ENCODE data around the gene PRAMEF6. TPM values are rescaled to one million over a fixed set of nuclear protein-coding genes. Genes with fewer than 3 reads are reported as not detected.
"Not testable (repeated sequence)": the region's sequence is repeated elsewhere in the genome, so short reads cannot be mapped to it uniquely, and the experiment has no call there.

The PRAMEF6 gene
- not detected for polyA plus RNA-seq (2013, experiment 1 of 2)
- not detected for polyA plus RNA-seq (2013, experiment 2 of 2)

- H3K36me3 ChIP-seq (ENCODE audit: control insufficient read depth, insufficient read depth, low read length); H3K9me3 ChIP-seq (ENCODE audit: control insufficient read depth, low read length); H3K27ac ChIP-seq (ENCODE audit: low read depth, low read length, severe bottlenecking); H3K4me3 ChIP-seq (ENCODE audit: extremely low read depth, insufficient read depth, low read length, poor library complexity, severe bottlenecking); H3K4me1 ChIP-seq (ENCODE audit: control insufficient read depth, insufficient read depth, low read length, poor library complexity, severe bottlenecking): not testable (repeated sequence)
- WGBS, 2 experiments (ENCODE audit: insufficient coverage in 2 of 2) = no CpG with 5 or more reads among the region's 4 CpGs
Measured at GRCh38 chr1:12947480-12947879, at the start of gene PRAMEF6. TSS of gene PRAMEF6 (minus strand) at chr1:12947580. CDS start at chr1:12942518, 5,062 bp downstream.

- H3K27ac ChIP-seq (ENCODE audit: low read depth, low read length, severe bottlenecking); H3K36me3 ChIP-seq (ENCODE audit: control insufficient read depth, insufficient read depth, low read length): not testable (repeated sequence)
- no CpG with 5 or more reads among the region's 5 CpGs for WGBS, 2 experiments (ENCODE audit: insufficient coverage in 2 of 2)
Measured at GRCh38 chr1:12924368-12924767, 23.0 kb downstream of the PRAMEF6 start.

GRCh38 chr1:12921749-12922148 is 25.6 kb downstream of the PRAMEF6 start:
- H3K9me3 ChIP-seq (ENCODE audit: control insufficient read depth, low read length); H3K27ac ChIP-seq (ENCODE audit: low read depth, low read length, severe bottlenecking); H3K36me3 ChIP-seq (ENCODE audit: control insufficient read depth, insufficient read depth, low read length); H3K4me3 ChIP-seq (ENCODE audit: extremely low read depth, insufficient read depth, low read length, poor library complexity, severe bottlenecking); H3K4me1 ChIP-seq (ENCODE audit: control insufficient read depth, insufficient read depth, low read length, poor library complexity, severe bottlenecking): not testable (repeated sequence)
- no CpG with 5 or more reads among the region's 2 CpGs for WGBS, 2 experiments (ENCODE audit: insufficient coverage in 2 of 2)

More at GRCh38 chr1:12924368-12924767, 23.0 kb downstream of the PRAMEF6 start:
- not testable (repeated sequence) for H3K9me3 ChIP-seq (ENCODE audit: control insufficient read depth, low read length); H3K4me3 ChIP-seq (ENCODE audit: extremely low read depth, insufficient read depth, low read length, poor library complexity, severe bottlenecking); H3K4me1 ChIP-seq (ENCODE audit: control insufficient read depth, insufficient read depth, low read length, poor library complexity, severe bottlenecking)

- H3K36me3 ChIP-seq (ENCODE audit: control insufficient read depth, insufficient read depth, low read length); H3K4me1 ChIP-seq (ENCODE audit: control insufficient read depth, insufficient read depth, low read length, poor library complexity, severe bottlenecking); H3K9me3 ChIP-seq (ENCODE audit: control insufficient read depth, low read length); H3K4me3 ChIP-seq (ENCODE audit: extremely low read depth, insufficient read depth, low read length, poor library complexity, severe bottlenecking); H3K27ac ChIP-seq (ENCODE audit: low read depth, low read length, severe bottlenecking): not testable (repeated sequence)
- no CpG with 5 or more reads among the region's 1 CpG for WGBS, 2 experiments (ENCODE audit: insufficient coverage in 2 of 2)
Measured at GRCh38 chr1:12916310-12916709, 31.1 kb downstream of the PRAMEF6 start, which contains the start of gene PRAMEF7. TSS of gene PRAMEF7 (plus strand) at chr1:12916610. CDS start at chr1:12917693, 1,083 bp downstream.

- H3K9me3 ChIP-seq (ENCODE audit: control insufficient read depth, low read length); H3K36me3 ChIP-seq (ENCODE audit: control insufficient read depth, insufficient read depth, low read length); H3K4me3 ChIP-seq (ENCODE audit: extremely low read depth, insufficient read depth, low read length, poor library complexity, severe bottlenecking); H3K4me1 ChIP-seq (ENCODE audit: control insufficient read depth, insufficient read depth, low read length, poor library complexity, severe bottlenecking); H3K27ac ChIP-seq (ENCODE audit: low read depth, low read length, severe bottlenecking): not testable (repeated sequence)
- no CpG with 5 or more reads among the region's 5 CpGs for WGBS, 2 experiments (ENCODE audit: insufficient coverage in 2 of 2)
Measured at GRCh38 chr1:12903793-12904572, 43.4 kb downstream of the PRAMEF6 start.

GRCh38 chr1:12899186-12899585 is 48.2 kb downstream of the PRAMEF6 start:
- not testable (repeated sequence) for H3K36me3 ChIP-seq (ENCODE audit: control insufficient read depth, insufficient read depth, low read length); H3K4me3 ChIP-seq (ENCODE audit: extremely low read depth, insufficient read depth, low read length, poor library complexity, severe bottlenecking); H3K27ac ChIP-seq (ENCODE audit: low read depth, low read length, severe bottlenecking); H3K9me3 ChIP-seq (ENCODE audit: control insufficient read depth, low read length); H3K4me1 ChIP-seq (ENCODE audit: control insufficient read depth, insufficient read depth, low read length, poor library complexity, severe bottlenecking)

- H3K27ac ChIP-seq (ENCODE audit: low read depth, low read length, severe bottlenecking); H3K4me3 ChIP-seq (ENCODE audit: extremely low read depth, insufficient read depth, low read length, poor library complexity, severe bottlenecking); H3K4me1 ChIP-seq (ENCODE audit: control insufficient read depth, insufficient read depth, low read length, poor library complexity, severe bottlenecking); H3K36me3 ChIP-seq (ENCODE audit: control insufficient read depth, insufficient read depth, low read length); H3K9me3 ChIP-seq (ENCODE audit: control insufficient read depth, low read length): not testable (repeated sequence)
- no CpG with 5 or more reads among the region's 1 CpG for WGBS, 2 experiments (ENCODE audit: insufficient coverage in 2 of 2)
Measured at GRCh38 chr1:12898170-12898569, 49.2 kb downstream of the PRAMEF6 start, which contains the start of gene PRAMEF10. TSS of gene PRAMEF10 (minus strand) at chr1:12898270. CDS start at chr1:12895847, 2,423 bp downstream.

Data from mesodermal cell (in vitro differentiated cells).